ENCODE data around the gene SOBP.

- no peak for TF ChIP-seq TEAD4 (CRISPR knock-in tag; IDR thresholded peaks at IDR 0.05)
- no peak for TF ChIP-seq CTCF (IDR thresholded peaks at IDR 0.05)
Measured at GRCh38 chr6:107495971-107496370, 6.1 kb downstream of the SOBP start.

Data from WTC11 (cell line).